Posterior cingulate gyrus (tissue), 11 donors: ENCODE data around the gene TPRG1L.

Experiments used
- DNase-seq, 10 donors: peaks; one replicate each; pipeline versions ENCODE4 v3.0.0 to v3.0.0-alpha.2; 2020 to 2021; ENCODE audit warnings: mixed read lengths in 3 of 10
- intact Hi-C: fragments of 100-400 bp; cut with DNase I; formaldehyde crosslinking; loops from one replicate; pipeline ENCODE4 v1.15.1; 2023

TPRG1L gene

GRCh38 chr1:3654549-3655281 is 29.9 kb downstream of the TPRG1L start:
- intact Hi-C loops = no loop called here
- peak in 4 of 10 donors; percentile 14 to 55 (median 45) for DNase-seq

GRCh38 chr1:3656450-3657095 is 31.8 kb downstream of the TPRG1L start:
- intact Hi-C loops = no loop called here
- DNase-seq = peak in 3 of 10 donors; percentile 7 to 57 (median 33)

GRCh38 chr1:3657096-3657475 is 32.3 kb downstream of the TPRG1L start:
- peak in 3 of 10 donors; percentile 9 to 69 (median 40) for DNase-seq
- intact Hi-C loops = no loop called here

- intact Hi-C loops = no loop called here
These were observed 32.9 kb downstream of the TPRG1L start for GRCh38 chr1:3657578-3658230.

GRCh38 chr1:3658231-3658615 is 33.4 kb downstream of the TPRG1L start:
- intact Hi-C loops = no loop called here
- DNase-seq = peak in 3 of 10 donors; percentile 5 to 35 (median 17)

More at GRCh38 chr1:3657578-3658230, 32.9 kb downstream of the TPRG1L start:
- DNase-seq = peak in 4 of 10 donors; percentile 14 to 65 (median 58)

- peak in 4 of 10 donors; percentile 12 to 78 (median 61) for DNase-seq
- intact Hi-C loops = no loop called here
These were observed 34.3 kb downstream of the TPRG1L start for GRCh38 chr1:3659093-3659492.

GRCh38 chr1:3660704-3661103 is 35.9 kb downstream of the TPRG1L start:
- DNase-seq = no peak
- intact Hi-C loops = no loop called here

DNA sequence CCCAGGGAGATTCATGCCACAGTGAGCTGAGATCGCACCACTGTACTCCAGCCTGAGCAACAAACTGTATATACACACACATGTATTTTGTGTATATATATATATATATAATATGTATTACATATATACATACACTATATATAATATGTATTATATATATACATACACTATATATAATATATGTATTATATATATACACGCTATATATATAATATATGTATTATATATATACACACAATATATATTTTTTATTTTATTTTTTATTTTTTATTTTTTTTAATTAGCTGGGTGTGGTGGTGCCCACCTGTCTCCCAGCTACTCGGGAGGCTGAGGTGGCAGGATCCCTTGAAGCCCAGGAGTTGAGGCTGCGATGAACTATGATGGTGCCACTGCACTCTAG is 36.8 kb downstream of the TPRG1L start:
- peak in 3 of 10 donors; percentile 2 to 33 (median 11) for DNase-seq
- intact Hi-C loops = no loop called here

DNA sequence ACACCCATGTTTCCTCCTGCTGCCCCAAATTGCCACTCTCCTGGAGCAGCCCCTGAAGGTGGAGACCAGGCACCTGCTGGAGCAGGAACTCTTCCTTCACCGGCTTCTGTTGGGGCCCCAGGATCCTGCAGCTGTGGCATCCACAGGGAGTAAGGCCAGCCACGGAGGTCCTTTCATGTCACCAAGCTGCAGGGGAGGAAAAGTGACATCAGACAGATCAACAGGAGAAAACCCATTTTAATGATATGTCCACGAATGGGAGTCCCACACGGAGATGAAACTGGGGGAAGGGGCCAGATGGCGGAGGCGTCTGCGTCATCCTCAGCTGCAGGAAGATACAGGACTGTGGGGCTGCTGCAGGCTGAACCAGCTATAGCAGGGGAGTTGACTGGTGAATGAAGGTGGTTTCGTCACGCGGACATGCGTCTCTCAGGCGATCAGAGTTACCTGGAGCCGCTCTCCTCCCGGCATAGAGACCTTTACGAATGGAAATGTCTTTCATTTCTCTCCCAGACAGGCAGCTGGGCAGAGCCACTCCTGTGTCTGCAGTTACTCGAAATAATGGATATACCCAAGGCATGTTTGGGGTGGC is 37.4 kb downstream of the TPRG1L start:
- intact Hi-C loops = no loop called here
- peak in 4 of 10 donors; percentile 2 to 62 (median 20) for DNase-seq

GRCh38 chr1:3663999-3664699 is 39.3 kb downstream of the TPRG1L start:
- peak in 4 of 10 donors; percentile 2 to 80 (median 53) for DNase-seq
- intact Hi-C loops = no loop called here

DNA sequence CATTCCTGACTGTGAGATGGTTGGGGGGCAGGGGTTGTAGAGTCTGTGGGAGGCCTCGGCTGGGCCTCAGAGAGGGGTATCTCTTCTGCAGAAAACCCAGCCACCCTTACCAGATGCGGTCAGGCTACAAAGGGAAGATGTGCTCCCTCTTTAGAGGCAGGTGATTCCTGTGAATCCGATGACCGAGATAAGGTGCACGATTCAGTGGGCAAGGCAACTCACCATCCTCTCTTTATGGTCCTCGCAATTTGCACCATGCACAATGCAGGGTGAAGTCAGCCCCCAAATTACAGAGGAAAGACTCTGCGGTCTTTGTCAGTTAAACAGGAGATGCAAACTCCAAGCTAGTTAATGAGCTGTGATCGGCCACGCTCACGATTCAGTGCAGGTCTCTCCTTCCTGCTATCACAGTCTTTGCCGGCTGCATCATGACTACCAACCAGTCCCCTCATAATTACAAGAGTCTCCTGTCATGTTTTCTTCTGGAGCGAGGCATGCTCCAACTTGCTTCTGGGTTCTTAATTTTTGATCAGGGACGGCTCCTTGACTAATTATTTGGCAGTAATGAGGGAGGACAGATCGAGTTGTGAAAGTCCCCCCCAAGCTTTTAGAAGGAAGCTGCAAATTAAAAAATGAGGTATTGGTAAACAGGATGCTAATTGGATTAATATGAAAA is 40.0 kb downstream of the TPRG1L start:
- intact Hi-C loops = no loop called here
- peak in 2 of 10 donors; percentile 0 to 31 for DNase-seq

DNA sequence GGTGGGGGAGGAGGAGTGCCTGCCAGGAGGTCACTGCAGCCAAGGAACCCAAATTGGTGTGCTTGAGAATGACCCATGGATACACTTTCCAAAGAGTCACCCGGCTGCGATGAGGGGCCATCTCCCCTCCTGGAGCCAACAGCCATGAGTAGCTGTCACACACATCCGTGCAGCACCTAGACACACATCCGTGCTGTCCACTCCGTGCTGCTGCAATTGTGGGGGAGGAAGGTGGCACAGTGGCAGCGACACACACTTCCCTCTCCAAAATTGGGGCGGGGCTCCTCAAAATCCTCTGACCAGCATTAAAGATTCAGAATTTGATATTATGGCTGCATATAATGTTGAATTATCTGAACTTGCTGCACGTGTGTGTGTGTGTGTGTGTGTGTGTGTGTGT is 43.3 kb downstream of the TPRG1L start:
- DNase-seq = peak in 4 of 10 donors; percentile 0 to 74 (median 21)

GRCh38 chr1:3668585-3669300 is 43.9 kb downstream of the TPRG1L start:
- peak in 8 of 10 donors; percentile 21 to 90 (median 40) for DNase-seq
- intact Hi-C loops = no loop called here

More for the DNA sequence above, 43.3 kb downstream of the TPRG1L start:
- intact Hi-C loops = no loop called here

- peak in 5 of 10 donors; percentile 3 to 72 (median 56) for DNase-seq
- intact Hi-C loops = no loop called here
These were observed 44.6 kb downstream of the TPRG1L start for GRCh38 chr1:3669421-3669821.

DNA sequence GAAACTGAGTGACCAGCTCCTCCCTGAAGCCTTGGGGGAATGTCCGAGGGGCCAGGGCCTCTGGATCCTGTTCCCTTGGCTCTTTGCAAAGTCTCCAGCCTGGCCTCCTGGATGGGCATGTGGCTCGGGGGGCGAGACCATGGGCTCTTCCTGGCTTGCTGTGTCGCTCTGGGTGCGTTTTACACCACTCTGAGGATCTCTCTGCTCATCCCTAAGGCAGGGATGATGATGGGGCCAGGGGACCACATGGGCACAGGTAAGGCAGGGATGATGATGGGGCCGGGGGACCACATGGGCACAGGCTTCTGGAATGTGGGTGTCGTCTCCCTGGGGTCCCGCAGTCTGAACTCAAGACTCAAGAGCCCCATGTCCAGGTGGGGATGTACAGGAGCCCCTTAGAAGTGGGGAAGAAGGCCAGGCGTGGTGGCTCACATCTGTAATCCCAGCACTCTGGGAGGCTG is 45.2 kb downstream of the TPRG1L start:
- DNase-seq = peak in 5 of 10 donors; percentile 1 to 78 (median 44)
- intact Hi-C loops = no loop called here

- intact Hi-C loops = no loop called here
- peak in 5 of 10 donors; percentile 4 to 81 (median 64) for DNase-seq
These were observed 46.0 kb downstream of the TPRG1L start for GRCh38 chr1:3670823-3671265.

GRCh38 chr1:3671371-3672180 is 46.8 kb downstream of the TPRG1L start:
- intact Hi-C loops = no loop called here
- DNase-seq = peak in 5 of 10 donors; percentile 1 to 77 (median 52)
